Testis (tissue), 3 donors: ENCODE data around the gene CCDC106. TPM values are rescaled to one million over a fixed set of nuclear protein-coding genes. Genes with fewer than 3 reads are reported as not detected.

ENCODE experiments used
- DNase-seq: peaks from one replicate; pipeline ENCODE4 v3.0.0-alpha.2; 2019
- H3K27ac ChIP-seq, 2 donors: fragments of 200-600 bp; sonication (generic); one replicate each; pipeline ENCODE4 v1.5.1; 2019
- H3K27me3 ChIP-seq: fragments of 200-600 bp; sonication (generic); one replicate; pipeline ENCODE4 v1.5.1; 2019
- H3K36me3 ChIP-seq: fragments of 200-600 bp; sonication (generic); one replicate; pipeline ENCODE4 v1.5.1; 2017; ENCODE audit warnings: low read depth; ENCODE audit errors: missing control alignments
- H3K4me1 ChIP-seq: fragments of 200-600 bp; sonication (generic); one replicate; pipeline ENCODE4 v1.5.1; 2019
- H3K4me3 ChIP-seq, 2 donors: fragments of 200-600 bp; sonication (generic); one replicate each; pipeline ENCODE4 v1.5.1; 2017 to 2019
- H3K9me3 ChIP-seq: fragments of 200-600 bp; sonication (generic); one replicate; pipeline ENCODE4 v1.5.1; 2017
- CTCF ChIP-seq, 3 experiments: fragments of 450-650 bp in 2 of 3; fragments of 200-600 bp in 1 of 3; sonication (generic) in 1 of 3; IDR thresholded peaks; one replicate each; pipeline ENCODE4 v1.5.1; 2016 to 2019; ENCODE audit warnings: antibody characterized with exemption in 3 of 3, mild to moderate bottlenecking in 2 of 3, moderate library complexity in 1 of 3
- POLR2A ChIP-seq: fragments of 450-650 bp; IDR thresholded peaks from one replicate; pipeline ENCODE4 v1.6.1; 2017; ENCODE audit warnings: antibody characterized with exemption, mild to moderate bottlenecking, moderate library complexity
- WGBS, 2 donors: methylation state at CpG; one replicate each; pipeline ENCODE4 v1.1.5; 2018; 5-methylcytosine and 5-hydroxymethylcytosine counted together
- intact Hi-C: fragments of 100-400 bp; cut with DNase I; formaldehyde crosslinking; loops from one replicate; pipeline ENCODE4 v1.15.1; 2023; ENCODE audit warnings: low total_unique reads
- polyA plus RNA-seq: library from polyadenylated mRNA; stranded (reverse); fragments of 350-450 nt; fragmentation: Illumina TruSeq; extraction: RNeasy Lipid Tissue Mini Kit (QIAGEN cat#74804); gene quantifications from one replicate; pipeline ENCODE4 v1.2.3, GENCODE V29; 2014; ENCODE audit warnings: low read depth, low replicate concordance; ENCODE audit not compliant: insufficient read depth
- total RNA-seq, 2 donors: library from RNA; depleted of rRNA; stranded (reverse); fragments of >200 nt; gene quantifications; one replicate each; pipeline ENCODE4 v1.2.3, GENCODE V29; 2016

CCDC106 gene
- total and polyA plus RNA-seq, 3 donors from 2014 or later = 34.5 to 84.9 (median 57.0) TPM

GRCh38 chr19:55621205-55621672 lies 26.8 kb upstream of the CCDC106 start:
- 41 to 61% methylated on average over 2 to 9 of the region's 9 CpGs for WGBS, 2 donors
- H3K27me3 ChIP-seq = no peaks in the 10 kb centered on the region
- H3K4me3 ChIP-seq = no peak overlapping the region
- H3K36me3 ChIP-seq = no peaks in the 10 kb centered on the region
- H3K9me3 ChIP-seq = no peaks in the 10 kb centered on the region
- no peak overlapping the region for H3K27ac ChIP-seq
- intact Hi-C loops = no loop called here
- TF ChIP-seq CTCF (IDR thresholded peaks at IDR 0.05) (no peak), POLR2A (no peak)
- DNase-seq = no peak
- H3K4me1 ChIP-seq = peaks cover 20% of the 10 kb centered on the region

- intact Hi-C loops = no loop called here
- no peak for TF ChIP-seq POLR2A
- TF ChIP-seq CTCF (IDR thresholded peaks at IDR 0.05) = no peak
- no peaks in the 10 kb centered on the region for H3K27me3 ChIP-seq
- H3K4me3 ChIP-seq = peak overlapping the region in 1 of 2 donors; percentile 45
- WGBS, 2 donors = 62 to 81% methylated on average over 13 to 55 of the region's 55 CpGs
- no peak overlapping the region for H3K27ac ChIP-seq
- peaks cover 20% of the 10 kb centered on the region for H3K4me1 ChIP-seq
- no peaks in the 10 kb centered on the region for H3K9me3 ChIP-seq
- H3K36me3 ChIP-seq = no peaks in the 10 kb centered on the region
- DNase-seq = no peak
Observed at GRCh38 chr19:55621673-55622231, 26.3 kb upstream of the CCDC106 start.

GRCh38 chr19:55622242-55622969 lies 25.6 kb upstream of the CCDC106 start:
- Histone ChIP-seq H3K9me3 (no peaks in the 10 kb centered on the region), H3K4me1 (peaks cover 20% of the 10 kb centered on the region), H3K4me3 (peak overlapping the region in 1 of 2 donors; percentile 45), H3K36me3 (no peaks in the 10 kb centered on the region), H3K27ac (peak overlapping the region in 1 of 2 donors; percentile 29), H3K27me3 (no peaks in the 10 kb centered on the region)
- WGBS, 2 donors = 9 to 63% methylated on average over 5 to 39 of the region's 40 CpGs
- TF ChIP-seq CTCF (IDR thresholded peaks at IDR 0.05) = no peak
- no peak for TF ChIP-seq POLR2A
- intact Hi-C loops = no loop called here
- peak; percentile 40 for DNase-seq

DNA sequence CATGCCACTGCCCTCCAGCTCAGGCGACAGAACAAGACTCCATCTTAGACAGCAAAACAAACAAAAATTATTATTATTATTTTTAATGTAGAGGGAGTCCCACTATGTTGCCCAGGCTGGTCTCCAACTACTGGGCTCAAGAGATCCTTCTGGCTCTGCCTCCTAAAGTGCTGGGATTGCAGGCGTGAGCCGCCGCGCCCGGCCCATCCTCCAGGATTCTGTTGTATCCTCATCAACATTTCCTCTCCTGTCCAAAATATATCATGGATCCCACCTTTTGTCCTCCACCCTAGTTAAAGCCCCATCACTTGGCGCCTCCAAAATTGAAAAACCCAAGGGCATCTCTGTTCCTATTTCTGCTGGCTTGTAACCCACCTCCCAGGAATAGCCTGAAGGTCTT lies 24.9 kb upstream of the CCDC106 start:
- Histone ChIP-seq H3K4me1 (peaks cover 20% of the 10 kb centered on the region), H3K27ac (no peak overlapping the region), H3K36me3 (no peaks in the 10 kb centered on the region), H3K4me3 (no peak overlapping the region), H3K27me3 (no peaks in the 10 kb centered on the region), H3K9me3 (no peaks in the 10 kb centered on the region)
- intact Hi-C loops = no loop called here
- no peak for TF ChIP-seq CTCF (IDR thresholded peaks at IDR 0.05)
- TF ChIP-seq POLR2A = no peak
- DNase-seq = no peak
- WGBS, 2 donors = 74 to 83% methylated on average over 7 of the region's 7 CpGs
